Prostate gland (tissue), 2 donors: Measurements from ENCODE around the gene EMILIN3. TPM values are rescaled to one million over a fixed set of nuclear protein-coding genes. Genes with fewer than 3 reads are reported as not detected.

Experiments
- DNase-seq: peaks from one replicate; pipeline ENCODE4 v3.0.0-alpha.2; 2019; ENCODE audit warnings: low spot score
- H3K27ac ChIP-seq, 2 donors: fragments of 200-600 bp; sonication (generic); 2 replicates each; pipeline ENCODE4 v1.5.1; 2017 to 2019
- H3K27me3 ChIP-seq: fragments of 200-600 bp; sonication (generic); replicated peaks from 2 replicates; pipeline ENCODE4 v1.5.1; 2019; ENCODE audit not compliant: insufficient read depth
- H3K36me3 ChIP-seq, 2 donors: fragments of 200-600 bp; sonication (generic); 1 replicate in 1 of 2; 2 replicates in 1 of 2; pipeline versions ENCODE4 v1.5.1 to v1.8.1; 2017 to 2019
- H3K4me1 ChIP-seq: fragments of 200-600 bp; sonication (generic); replicated peaks from 2 replicates; pipeline ENCODE4 v1.5.1; 2019
- H3K4me3 ChIP-seq, 2 donors: fragments of 200-600 bp; sonication (generic); 2 replicates each; pipeline ENCODE4 v1.5.1; 2017 to 2019
- H3K9me3 ChIP-seq: fragments of 200-600 bp; sonication (generic); 2 replicates; pipeline ENCODE4 v1.5.1; 2017
- CTCF ChIP-seq, 4 experiments: fragments of 200-600 bp in 2 of 4; fragments of 450-650 bp in 2 of 4; sonication (generic) in 2 of 4; IDR thresholded peaks; 1 replicate in 3 of 4; 2 replicates in 1 of 4; pipeline ENCODE4 v1.5.1; 2016 to 2019; ENCODE audit warnings: antibody characterized with exemption in 4 of 4, mild to moderate bottlenecking in 2 of 4, moderate library complexity in 2 of 4
- POLR2A ChIP-seq: fragments of 450-650 bp; IDR thresholded peaks from one replicate; pipeline ENCODE4 v1.6.1; 2016; ENCODE audit warnings: antibody characterized with exemption, mild to moderate bottlenecking
- POLR2AphosphoS5 ChIP-seq: sonication (generic); formaldehyde crosslinking; IDR thresholded peaks from one replicate; pipeline ENCODE4 v1.6.1; 2017; ENCODE audit warnings: antibody characterized with exemption
- WGBS: methylation state at CpG from one replicate; pipeline ENCODE4 v1.1.5; 2018; 5-methylcytosine and 5-hydroxymethylcytosine counted together
- intact Hi-C: fragments of 100-400 bp; cut with DNase I; formaldehyde crosslinking; loops from one replicate; pipeline ENCODE4 v1.14.2; 2022
- total RNA-seq, 2 donors: library from RNA; depleted of rRNA; stranded (reverse); fragments of >200 nt; gene quantifications; one replicate each; pipeline ENCODE4 v1.1.0, GENCODE V29; 2016

EMILIN3 gene
- total RNA-seq, 2 donors from 2014 or later: 7.4 to 8.4 TPM

- Histone ChIP-seq H3K36me3 (no peaks in the 10 kb centered on the region), H3K4me3 (no peak overlapping the region), H3K4me1 (no peaks in the 10 kb centered on the region), H3K27me3 (no peaks in the 10 kb centered on the region), H3K27ac (peak overlapping the region in 1 of 2 donors; percentile 54), H3K9me3 (no peaks in the 10 kb centered on the region)
- intact Hi-C loops: no loop called here
- DNase-seq: no peak
- WGBS: 90% methylated on average over 9 of the region's 9 CpGs
- TF ChIP-seq CTCF (IDR thresholded peaks at IDR 0.05) (no peak), POLR2AphosphoS5 (no peak), POLR2A (no peak)
Observed at GRCh38 chr20:41358230-41358629, 8.4 kb downstream of the EMILIN3 start.

- Histone ChIP-seq H3K27me3 (no peaks in the 10 kb centered on the region), H3K9me3 (no peaks in the 10 kb centered on the region), H3K36me3 (no peaks in the 10 kb centered on the region), H3K4me1 (no peaks in the 10 kb centered on the region), H3K4me3 (no peak overlapping the region), H3K27ac (no peak overlapping the region)
- no peak for DNase-seq
- WGBS: 84% methylated on average over 11 of the region's 11 CpGs
- intact Hi-C loops: no loop called here
- TF ChIP-seq POLR2AphosphoS5 (no peak), POLR2A (no peak), CTCF (IDR thresholded peaks at IDR 0.05) (no peak)
Observed at GRCh38 chr20:41357424-41358163, 9.0 kb downstream of the EMILIN3 start.

- Histone ChIP-seq H3K4me1 (no peaks in the 10 kb centered on the region), H3K4me3 (no peak overlapping the region), H3K27me3 (no peaks in the 10 kb centered on the region), H3K9me3 (no peaks in the 10 kb centered on the region), H3K36me3 (no peaks in the 10 kb centered on the region), H3K27ac (no peak overlapping the region)
- intact Hi-C loops: no loop called here
- TF ChIP-seq POLR2A: no peak
- TF ChIP-seq POLR2AphosphoS5: no peak
- no peak for TF ChIP-seq CTCF (IDR thresholded peaks at IDR 0.05)
- DNase-seq: no peak
- WGBS: 81% methylated on average over 12 of the region's 13 CpGs
Observed at GRCh38 chr20:41356951-41357350, 9.7 kb downstream of the EMILIN3 start.

- H3K27me3 ChIP-seq: no peaks in the 10 kb centered on the region
- WGBS: 92% methylated on average over 5 of the region's 7 CpGs
- intact Hi-C loops: no loop called here
- no peaks in the 10 kb centered on the region for H3K9me3 ChIP-seq
- no peak overlapping the region for H3K4me3 ChIP-seq
- H3K4me1 ChIP-seq: no peaks in the 10 kb centered on the region
- no peak for TF ChIP-seq POLR2A
- TF ChIP-seq POLR2AphosphoS5: no peak
- no peak for TF ChIP-seq CTCF (IDR thresholded peaks at IDR 0.05)
- DNase-seq: no peak
- H3K36me3 ChIP-seq: no peaks in the 10 kb centered on the region
- no peak overlapping the region for H3K27ac ChIP-seq
Observed at GRCh38 chr20:41355598-41356203, 10.9 kb downstream of the EMILIN3 start.

GRCh38 chr20:41355192-41355591 is 11.4 kb downstream of the EMILIN3 start:
- TF ChIP-seq POLR2AphosphoS5 (no peak), POLR2A (no peak), CTCF (IDR thresholded peaks at IDR 0.05) (no peak)
- Histone ChIP-seq H3K36me3 (no peaks in the 10 kb centered on the region), H3K27me3 (no peaks in the 10 kb centered on the region), H3K9me3 (no peaks in the 10 kb centered on the region), H3K4me1 (no peaks in the 10 kb centered on the region), H3K27ac (no peak overlapping the region), H3K4me3 (no peak overlapping the region)
- WGBS: 100% methylated on average over 3 of the region's 3 CpGs
- DNase-seq: no peak
- intact Hi-C loops: no loop called here
